Activated CD4-positive, alpha-beta T cell treated with anti-CD3 and anti-CD28 coated beads for 36 hours (primary cell): ENCODE data around the gene CHN2. TPM values are rescaled to one million over a fixed set of nuclear protein-coding genes. Genes with fewer than 3 reads are reported as not detected.

Source experiments
- ATAC-seq: fragments of 200-7000 bp; cut with Tn5 transposase; one replicate; pipeline ENCODE4 v1.10.0; 2021; ENCODE audit warnings: mild to moderate bottlenecking, moderate library complexity
- CTCF ChIA-PET: fragments of 350-600 bp; sonication (Branson Sonifier 250); formaldehyde crosslinking; loops from one replicate; lab custom pipeline; 2021; ENCODE audit warnings: antibody characterized with exemption; lab: Charles Lee
- POLR2A ChIA-PET: fragments of 350-600 bp; sonication (Branson Sonifier 250); formaldehyde crosslinking; loops from one replicate; lab custom pipeline; 2021; ENCODE audit warnings: antibody characterized with exemption, inconsistent platforms; lab: Charles Lee
- DNase-seq: peaks from one replicate; pipeline ENCODE4 v3.0.0-alpha.2; 2020
- H3K27ac Mint-ChIP-seq: one replicate; pipeline ENCODE4 v1.8.0; 2021; ENCODE audit warnings: mixed read lengths
- H3K27me3 Mint-ChIP-seq: one replicate; pipeline ENCODE4 v1.8.0; 2021; ENCODE audit warnings: mixed read lengths
- H3K36me3 Mint-ChIP-seq: one replicate; pipeline ENCODE4 v1.8.0; 2021; ENCODE audit warnings: low read depth, mixed read lengths
- H3K4me1 Mint-ChIP-seq: one replicate; pipeline ENCODE4 v1.8.0; 2021; ENCODE audit warnings: mixed read lengths
- H3K4me3 Mint-ChIP-seq: one replicate; pipeline ENCODE4 v1.8.0; 2021; ENCODE audit warnings: mild to moderate bottlenecking, moderate library complexity, mixed read lengths
- H3K9me3 Mint-ChIP-seq: one replicate; pipeline ENCODE4 v1.8.0; 2021; ENCODE audit warnings: low read depth, mixed read lengths
- intact Hi-C, 2 experiments: fragments of 100-400 bp; cut with DNase I in 1 of 2; cut with micrococcal nuclease in 1 of 2; formaldehyde crosslinking; loops; one replicate each; pipeline versions ENCODE4 v1.14.2 to v1.15.1; 2022 to 2024; cut with DNase I, micrococcal nuclease
- total RNA-seq, 2 experiments: library from RNA; stranded (reverse); gene quantifications; one replicate each; pipeline ENCODE4 v1.2.3, GENCODE V29; 2021

The CHN2 gene
- total RNA-seq, 2 experiments from 2014 or later, result 0.25 to 0.39 TPM

GRCh38 chr7:29247224-29247962 lies 52.8 kb downstream of the CHN2 start:
- intact Hi-C loops, result no loop called here
- CTCF ChIA-PET, result interaction anchor here (0.7 to 1.1 kb wide), 2 partner anchors 57 to 79 kb away, joined by 3 to 4 read pairs; no protein-coding TSS in a partner anchor
- no peak overlapping the region for H3K4me3 Mint-ChIP-seq

DNA sequence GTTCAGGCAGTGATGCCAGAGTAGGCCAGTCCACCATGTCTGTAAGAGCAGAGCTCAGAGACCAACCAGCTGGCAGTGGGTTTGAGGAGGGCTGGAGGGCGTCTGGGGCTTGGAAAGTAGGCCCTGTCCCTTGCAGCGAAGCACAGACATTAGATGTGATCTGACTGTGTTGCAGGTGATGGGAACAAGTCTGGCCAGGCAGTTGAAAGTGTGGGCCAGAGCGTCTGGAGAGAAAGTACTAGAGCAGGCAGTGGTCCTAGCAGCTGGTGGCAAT lies 53.3 kb downstream of the CHN2 start:
- intact Hi-C loops, result no loop called here
- Mint-ChIP-seq H3K4me3 (no peak overlapping the region), H3K4me1 (peaks cover 18% of the 10 kb centered on the region), H3K36me3 (no peaks in the 10 kb centered on the region), H3K9me3 (no peaks in the 10 kb centered on the region), H3K27me3 (peaks cover 7% of the 10 kb centered on the region), H3K27ac (no peak overlapping the region)
- DNase-seq (no peak), ATAC-seq (no peak)
- ChIA-PET POLR2A (no interaction called here), CTCF (interaction anchor here (0.7 to 1.1 kb wide), 2 partner anchors 58 to 79 kb away, joined by 3 to 4 read pairs; no protein-coding TSS in a partner anchor)

More at GRCh38 chr7:29247224-29247962, 52.8 kb downstream of the CHN2 start:
- H3K27me3 Mint-ChIP-seq, result peaks cover 7% of the 10 kb centered on the region
- no peaks in the 10 kb centered on the region for H3K36me3 Mint-ChIP-seq
- H3K4me1 Mint-ChIP-seq, result peaks cover 18% of the 10 kb centered on the region
- DNase-seq, result no peak
- no peak for ATAC-seq
- H3K27ac Mint-ChIP-seq, result no peak overlapping the region
- no peaks in the 10 kb centered on the region for H3K9me3 Mint-ChIP-seq
- POLR2A ChIA-PET, result no interaction called here

DNA sequence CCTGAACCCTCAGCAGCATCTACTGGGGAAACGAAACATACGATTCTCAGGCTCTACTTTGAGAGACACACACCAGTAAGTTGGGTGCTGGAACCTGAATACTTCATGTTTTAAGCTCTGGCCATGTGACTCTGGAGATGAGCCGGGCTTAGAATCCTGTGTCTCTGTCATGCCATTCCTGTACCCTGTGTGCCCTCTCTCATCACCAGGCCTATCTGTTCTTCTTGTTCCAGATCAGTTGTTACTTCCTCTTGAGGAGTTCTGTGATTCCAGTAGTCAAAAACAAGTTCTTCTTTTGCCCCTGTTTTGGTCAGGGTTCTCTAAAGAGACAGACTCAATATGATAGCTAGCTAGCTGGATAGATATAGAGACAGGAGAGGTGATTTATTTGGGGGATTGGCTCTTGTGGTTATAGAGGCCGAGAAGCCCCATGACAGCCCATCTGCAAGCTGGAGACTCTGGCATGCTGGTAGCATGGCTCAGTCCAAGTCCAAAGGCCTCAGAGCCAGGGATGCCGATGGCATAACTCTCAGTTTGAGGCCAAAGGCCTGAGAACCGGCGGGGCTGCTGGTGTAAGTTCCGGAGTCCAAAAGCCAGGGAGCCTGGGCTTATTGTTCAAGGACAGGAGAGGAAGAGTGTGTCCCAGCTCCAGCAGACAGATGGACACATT lies 54.3 kb downstream of the CHN2 start:
- DNase-seq (no peak), ATAC-seq (no peak)
- H3K9me3 Mint-ChIP-seq, result no peaks in the 10 kb centered on the region
- POLR2A ChIA-PET, result no interaction called here
- H3K27me3 Mint-ChIP-seq, result peaks cover 7% of the 10 kb centered on the region
- intact Hi-C loops, result no loop called here
- no peak overlapping the region for H3K4me3 Mint-ChIP-seq
- H3K27ac Mint-ChIP-seq, result no peak overlapping the region
- CTCF ChIA-PET, result interaction anchor here (0.5 to 0.7 kb wide), 2 partner anchors 75 to 142 kb away, joined by 3 to 4 read pairs; no protein-coding TSS in a partner anchor
- H3K36me3 Mint-ChIP-seq, result no peaks in the 10 kb centered on the region
- peaks cover 11% of the 10 kb centered on the region for H3K4me1 Mint-ChIP-seq

- POLR2A ChIA-PET, result no interaction called here
- CTCF ChIA-PET, result interaction anchor here (0.5 kb wide), 1 partner anchor 75 kb away, joined by 3 read pairs; no protein-coding TSS in a partner anchor
- intact Hi-C loops, result no loop called here
Observed at GRCh38 chr7:29249383-29249750, 54.8 kb downstream of the CHN2 start.

DNA sequence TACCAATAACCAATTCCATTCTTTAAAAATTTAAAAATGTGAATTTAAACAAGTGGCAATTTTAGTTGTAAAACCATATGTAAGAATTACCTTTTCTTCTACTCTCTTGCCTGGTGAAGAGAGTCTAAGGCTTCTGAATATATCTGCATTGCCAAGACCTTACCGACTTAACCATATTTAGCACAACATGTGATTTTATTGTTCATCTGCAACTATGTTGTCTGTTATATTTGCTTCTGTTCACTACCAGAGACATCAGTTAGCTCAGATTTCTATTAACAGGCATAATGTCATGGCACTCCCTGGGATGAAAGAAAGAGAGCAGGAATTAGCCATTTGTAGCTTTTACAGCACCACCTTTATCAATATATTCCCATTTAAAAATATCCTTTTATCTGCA lies 55.3 kb downstream of the CHN2 start:
- Mint-ChIP-seq H3K27me3 (peaks cover 7% of the 10 kb centered on the region), H3K9me3 (no peaks in the 10 kb centered on the region), H3K4me3 (no peak overlapping the region), H3K36me3 (no peaks in the 10 kb centered on the region), H3K27ac (no peak overlapping the region), H3K4me1 (peaks cover under 1% of the 10 kb centered on the region)
- POLR2A ChIA-PET, result no interaction called here
- intact Hi-C loops, result no loop called here
- DNase-seq, result no peak
- no peak for ATAC-seq
- CTCF ChIA-PET, result no interaction called here

More at GRCh38 chr7:29249383-29249750, 54.8 kb downstream of the CHN2 start:
- Mint-ChIP-seq H3K4me3 (no peak overlapping the region), H3K27ac (no peak overlapping the region), H3K27me3 (peaks cover 7% of the 10 kb centered on the region), H3K9me3 (no peaks in the 10 kb centered on the region), H3K4me1 (peaks cover 6% of the 10 kb centered on the region), H3K36me3 (no peaks in the 10 kb centered on the region)
- no peak for DNase-seq
- ATAC-seq, result no peak

- Mint-ChIP-seq H3K27me3 (no peaks in the 10 kb centered on the region), H3K36me3 (no peaks in the 10 kb centered on the region), H3K9me3 (no peaks in the 10 kb centered on the region), H3K4me3 (no peak overlapping the region), H3K27ac (no peak overlapping the region), H3K4me1 (no peaks in the 10 kb centered on the region)
- POLR2A ChIA-PET, result no interaction called here
- DNase-seq (no peak), ATAC-seq (no peak)
- CTCF ChIA-PET, result interaction anchor here (0.7 kb wide), 2 partner anchors 65 to 332 kb away, joined by 3 to 5 read pairs; no protein-coding TSS in a partner anchor
- intact Hi-C loops, result no loop called here
Observed at GRCh38 chr7:29253225-29253624, 58.6 kb downstream of the CHN2 start.

DNA sequence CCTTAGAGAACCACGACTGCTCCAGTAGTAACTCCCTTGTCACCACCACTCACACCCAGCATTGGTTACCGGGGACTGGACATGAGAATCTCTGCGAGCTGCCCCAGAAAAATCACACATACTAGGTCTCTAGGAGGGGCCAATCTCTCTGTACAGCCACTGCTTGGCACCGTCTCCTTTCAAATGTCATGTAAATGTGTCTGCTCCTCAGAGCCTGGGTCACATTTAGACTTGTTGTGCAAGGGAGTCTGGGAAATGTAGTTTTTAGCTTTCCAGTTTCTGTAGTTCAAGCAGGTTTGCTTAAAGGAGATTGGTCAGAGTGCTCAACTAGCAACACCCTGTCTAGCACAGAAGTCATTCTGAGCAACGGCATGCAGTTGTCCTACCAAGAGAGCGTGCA lies 60.0 kb downstream of the CHN2 start:
- ATAC-seq (no peak), DNase-seq (no peak)
- no peaks in the 10 kb centered on the region for H3K36me3 Mint-ChIP-seq
- no peak overlapping the region for H3K27ac Mint-ChIP-seq
- H3K4me3 Mint-ChIP-seq, result no peak overlapping the region
- H3K9me3 Mint-ChIP-seq, result no peaks in the 10 kb centered on the region
- H3K4me1 Mint-ChIP-seq, result no peaks in the 10 kb centered on the region
- intact Hi-C loops, result no loop called here
- H3K27me3 Mint-ChIP-seq, result no peaks in the 10 kb centered on the region
- ChIA-PET CTCF (no interaction called here), POLR2A (no interaction called here)

DNA sequence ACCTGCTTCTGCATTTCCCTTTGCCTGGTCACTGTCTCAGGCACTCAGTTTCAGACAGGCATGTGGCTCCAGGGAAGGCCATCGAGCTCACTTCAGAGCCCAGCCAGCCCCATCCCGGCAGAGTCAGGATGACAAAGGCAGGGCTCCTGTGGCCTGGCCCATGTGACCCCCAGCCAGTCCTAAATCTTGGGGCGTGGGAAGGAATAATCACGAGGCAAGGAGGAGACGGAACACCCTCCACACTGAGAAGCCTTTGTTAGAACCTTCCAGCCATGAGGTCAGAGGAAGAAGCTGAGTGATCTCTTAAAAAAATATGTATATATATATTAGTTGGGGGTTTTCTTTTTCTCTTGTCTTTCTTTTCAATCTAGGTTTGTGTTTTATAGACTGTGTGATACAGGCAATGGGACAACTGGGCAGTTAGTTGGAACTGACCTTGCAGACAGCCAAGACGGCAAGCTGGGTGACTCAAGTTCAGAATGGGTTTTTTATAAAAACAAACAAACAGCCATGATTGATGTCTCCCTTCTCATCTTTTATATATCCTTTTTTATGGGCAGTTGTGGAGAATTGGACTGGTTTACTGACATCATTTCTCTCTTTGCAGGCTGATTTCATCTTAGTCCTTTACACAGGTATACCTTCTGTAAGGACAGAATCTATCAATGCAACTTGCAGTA lies 60.8 kb downstream of the CHN2 start:
- ChIA-PET CTCF (interaction anchor here (0.6 kb wide), 1 partner anchor 1251 kb away, joined by 3 read pairs; no protein-coding TSS in a partner anchor), POLR2A (no interaction called here)
- intact Hi-C loops, result no loop called here
- Mint-ChIP-seq H3K4me3 (no peak overlapping the region), H3K4me1 (no peaks in the 10 kb centered on the region), H3K27me3 (no peaks in the 10 kb centered on the region), H3K27ac (no peak overlapping the region), H3K36me3 (no peaks in the 10 kb centered on the region), H3K9me3 (no peaks in the 10 kb centered on the region)
- ATAC-seq (no peak), DNase-seq (no peak)

GRCh38 chr7:29255906-29256692 lies 61.5 kb downstream of the CHN2 start:
- H3K4me1 Mint-ChIP-seq, result no peaks in the 10 kb centered on the region
- DNase-seq (no peak), ATAC-seq (no peak)
- intact Hi-C loops, result no loop called here
- H3K4me3 Mint-ChIP-seq, result no peak overlapping the region
- H3K27ac Mint-ChIP-seq, result no peak overlapping the region
- no peaks in the 10 kb centered on the region for H3K9me3 Mint-ChIP-seq
- no peaks in the 10 kb centered on the region for H3K36me3 Mint-ChIP-seq
- no peaks in the 10 kb centered on the region for H3K27me3 Mint-ChIP-seq
- POLR2A ChIA-PET, result no interaction called here
- CTCF ChIA-PET, result interaction anchor here (0.6 kb wide), 1 partner anchor 1251 kb away, joined by 3 read pairs; no protein-coding TSS in a partner anchor

DNA sequence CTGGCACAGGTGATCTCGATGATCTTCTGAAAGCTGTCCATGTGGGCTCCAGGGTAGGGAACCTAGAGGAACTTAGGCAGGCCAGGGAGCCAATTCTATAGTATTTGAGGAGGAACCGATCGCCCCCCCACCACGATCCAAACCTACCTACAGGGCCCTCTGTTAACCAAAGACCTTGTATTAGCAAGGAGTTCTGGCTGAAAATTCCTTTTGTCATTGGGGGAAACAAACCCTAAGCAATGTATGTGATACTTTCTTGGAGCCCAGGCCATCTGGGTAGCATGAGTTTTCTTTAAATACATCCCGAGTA lies 62.1 kb downstream of the CHN2 start:
- ChIA-PET CTCF (no interaction called here), POLR2A (no interaction called here)
- no peak for ATAC-seq
- no peaks in the 10 kb centered on the region for H3K27me3 Mint-ChIP-seq
- no peaks in the 10 kb centered on the region for H3K9me3 Mint-ChIP-seq
- H3K4me1 Mint-ChIP-seq, result no peaks in the 10 kb centered on the region
- intact Hi-C loops, result no loop called here
- no peak overlapping the region for H3K27ac Mint-ChIP-seq
- H3K36me3 Mint-ChIP-seq, result no peaks in the 10 kb centered on the region
- DNase-seq, result no peak
- H3K4me3 Mint-ChIP-seq, result no peak overlapping the region

GRCh38 chr7:29258951-29259350 lies 64.4 kb downstream of the CHN2 start:
- no peaks in the 10 kb centered on the region for H3K9me3 Mint-ChIP-seq
- intact Hi-C loops, result no loop called here
- H3K36me3 Mint-ChIP-seq, result no peaks in the 10 kb centered on the region
- CTCF ChIA-PET, result no interaction called here
- no peaks in the 10 kb centered on the region for H3K27me3 Mint-ChIP-seq
- H3K27ac Mint-ChIP-seq, result no peak overlapping the region
- POLR2A ChIA-PET, result no interaction called here
- DNase-seq, result no peak
- H3K4me1 Mint-ChIP-seq, result no peaks in the 10 kb centered on the region
- H3K4me3 Mint-ChIP-seq, result no peak overlapping the region
- ATAC-seq, result no peak
